Hematopoietic multipotent progenitor cell (in vitro differentiated cells): ENCODE results near the gene COBL. TPM values are rescaled to one million over a fixed set of nuclear protein-coding genes. Genes with fewer than 3 reads are reported as not detected.

Experiments
- DNase-seq, 3 donors: peaks; one replicate each; pipeline ENCODE4 v3.0.0-alpha.2; 2011 to 2015; ENCODE audit warnings: low read depth in 2 of 3, low spot score in 2 of 3
- total RNA-seq: library from RNA; depleted of rRNA; stranded (reverse); fragments of >200 nt; gene quantifications from one replicate; pipeline ENCODE4 v1.2.3, GENCODE V29; 2012

The COBL gene
- total RNA-seq, 1 donor: 0.27 TPM

GRCh38 chr7:51160411-51160810 is 156.2 kb downstream of the COBL start:
- DNase-seq: no peak

- no peak for DNase-seq
These were observed 157.7 kb downstream of the COBL start for GRCh38 chr7:51158742-51159445.

DNA sequence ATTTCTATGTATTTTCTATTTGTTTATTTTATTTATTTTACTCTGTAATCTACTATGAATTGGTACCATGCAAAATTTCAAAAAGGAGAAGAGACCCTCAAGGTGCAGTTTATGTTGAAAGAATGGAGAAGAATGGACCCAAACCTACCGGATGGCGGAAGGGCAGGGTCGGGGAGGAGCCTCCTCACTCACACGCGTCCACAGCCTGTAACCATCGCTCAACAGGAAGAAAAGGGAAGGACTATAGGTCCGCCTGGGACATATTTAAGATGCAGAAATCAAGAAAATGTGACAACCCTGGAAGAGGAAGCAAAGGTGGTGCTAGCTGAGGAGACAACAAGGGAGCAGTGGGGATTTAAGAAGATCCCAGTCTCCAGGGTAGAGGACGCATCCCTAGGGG is 158.4 kb downstream of the COBL start:
- peak in 2 of 3 donors; percentile 20 to 53 for DNase-seq

GRCh38 chr7:51154201-51154600 is 162.4 kb downstream of the COBL start:
- no peak for DNase-seq

- DNase-seq: no peak
These were observed 163.9 kb downstream of the COBL start for GRCh38 chr7:51152706-51153200.

- DNase-seq: no peak
These were observed 165.2 kb downstream of the COBL start for GRCh38 chr7:51151455-51151854.

GRCh38 chr7:51150193-51150592 is 166.4 kb downstream of the COBL start:
- no peak for DNase-seq

GRCh38 chr7:51148216-51148615 is 168.4 kb downstream of the COBL start:
- DNase-seq: no peak

DNA sequence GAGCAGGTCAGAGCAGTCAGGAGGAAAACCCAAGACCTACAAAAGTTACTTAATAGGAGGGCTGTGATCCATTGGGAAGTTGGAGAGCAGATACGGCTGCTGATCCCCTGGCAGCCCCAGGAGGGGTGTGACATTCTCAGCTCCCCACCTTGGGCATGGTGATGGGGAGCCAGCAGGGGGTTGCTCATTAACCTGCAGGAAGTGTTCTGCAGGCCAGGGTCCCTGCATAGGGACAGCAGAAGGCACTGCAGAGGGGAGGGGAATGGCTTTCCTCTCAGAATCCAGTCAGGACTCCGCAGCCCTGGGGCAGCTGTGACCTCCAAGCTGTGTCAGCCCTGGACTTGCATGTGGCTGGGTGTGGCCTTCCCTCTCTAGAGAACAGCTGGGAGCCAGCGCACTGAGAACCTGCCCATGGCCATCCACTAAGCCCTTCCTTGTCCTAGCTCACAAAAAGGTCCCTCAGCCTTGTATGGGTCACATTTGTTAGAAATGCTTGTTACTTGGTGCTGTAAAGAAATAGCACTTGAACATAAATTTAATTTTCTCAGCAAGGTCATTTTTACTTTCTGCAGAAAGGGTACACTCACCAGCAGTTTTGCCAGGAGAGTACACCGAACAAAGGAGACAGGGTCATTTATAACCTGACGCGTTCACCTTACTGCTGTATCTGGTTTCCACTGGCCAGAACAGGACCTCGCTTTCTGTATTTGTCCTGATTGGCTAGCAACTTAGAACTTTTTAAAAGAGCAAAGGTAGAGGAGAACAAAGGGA is 169.6 kb downstream of the COBL start:
- DNase-seq: no peak

- no peak for DNase-seq
These were observed 172.4 kb downstream of the COBL start for GRCh38 chr7:51144178-51144577.

GRCh38 chr7:51142741-51143385 is 173.7 kb downstream of the COBL start:
- no peak for DNase-seq

GRCh38 chr7:51141451-51142003 is 175.1 kb downstream of the COBL start:
- DNase-seq: peak in 2 of 3 donors; percentile 54 to 73

GRCh38 chr7:51140199-51141164 is 176.1 kb downstream of the COBL start:
- DNase-seq: no peak

DNA sequence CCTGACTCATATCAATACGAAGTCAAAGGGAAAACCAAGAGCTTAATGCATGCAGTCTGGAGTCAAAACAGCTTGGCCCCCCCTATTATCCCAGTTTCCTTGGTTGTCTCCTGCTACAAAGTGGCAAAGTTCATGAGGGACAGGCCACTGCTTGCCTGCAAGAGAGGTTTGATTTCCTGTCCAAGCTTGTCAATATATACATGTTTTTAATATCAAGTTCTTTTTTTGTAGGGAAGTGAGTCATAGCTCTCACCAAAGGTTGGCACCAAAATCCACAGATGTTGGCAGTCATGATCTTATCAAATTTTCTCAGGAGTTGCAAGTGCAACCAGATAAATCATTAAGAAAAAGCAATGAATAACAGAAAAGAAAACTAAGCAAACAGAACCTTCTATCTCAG is 176.8 kb downstream of the COBL start:
- DNase-seq: peak in 2 of 3 donors; percentile 77 to 92

DNA sequence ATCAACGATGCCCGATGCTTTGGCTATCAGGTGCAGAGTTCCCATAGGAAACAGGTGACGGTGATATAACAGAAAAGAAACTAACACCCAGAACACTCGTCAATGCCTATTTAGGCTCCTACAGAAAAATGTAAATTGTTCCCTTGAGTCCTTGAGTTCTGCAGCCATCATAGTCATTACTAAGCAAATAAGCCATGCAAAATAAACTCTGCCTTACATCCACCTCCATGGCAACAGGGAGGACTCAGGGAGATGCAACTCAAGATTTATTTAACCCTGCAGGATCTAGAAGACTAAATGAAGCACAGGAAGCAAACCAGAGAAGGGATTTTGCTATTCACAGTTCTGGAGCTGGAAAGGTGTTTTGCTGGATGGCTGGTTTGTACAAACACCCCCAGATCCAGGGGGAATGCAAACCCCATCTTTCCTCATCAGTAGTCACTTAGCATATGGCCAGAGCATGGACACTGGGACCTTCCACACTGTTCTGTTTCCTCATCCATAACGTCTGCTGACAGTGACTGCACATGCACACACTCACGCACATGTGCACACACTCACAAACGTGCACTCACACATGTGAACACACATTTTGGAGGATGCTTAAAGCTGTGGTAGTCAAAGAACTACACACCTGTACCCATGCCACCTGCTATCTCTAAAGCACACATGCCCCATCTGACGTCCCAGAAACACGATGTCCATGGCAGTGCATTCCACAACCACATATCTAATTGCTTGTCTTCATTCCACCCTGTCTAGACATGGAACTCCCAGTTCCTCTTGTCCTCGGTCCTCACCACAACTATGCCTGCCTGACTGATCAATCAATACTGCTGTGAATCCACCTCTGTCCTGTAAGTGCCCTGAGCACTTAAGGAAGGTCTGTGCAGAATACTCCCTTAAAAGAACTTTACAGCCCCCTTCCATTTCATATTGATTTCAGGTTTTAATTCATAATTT is 178.2 kb downstream of the COBL start:
- DNase-seq: no peak

DNA sequence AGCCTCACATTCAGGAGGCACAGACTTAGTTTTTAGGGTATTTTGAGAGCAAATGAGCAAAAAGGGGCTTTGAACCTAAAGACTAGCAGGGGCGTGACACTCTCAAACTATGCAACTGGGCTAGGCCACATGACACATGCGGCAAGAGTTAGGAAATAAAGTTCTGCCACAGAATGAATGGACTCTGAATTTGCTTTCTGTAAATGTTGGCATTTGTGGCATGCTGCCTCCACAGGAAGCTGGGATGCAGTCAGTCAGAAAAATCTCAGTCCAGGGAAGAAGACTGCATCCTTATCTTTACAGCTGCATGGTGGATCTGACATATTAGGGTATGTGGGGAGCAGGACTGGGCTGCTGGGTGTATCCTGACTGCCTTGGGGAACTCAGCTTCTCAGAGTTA is 181.0 kb downstream of the COBL start:
- no peak for DNase-seq

DNA sequence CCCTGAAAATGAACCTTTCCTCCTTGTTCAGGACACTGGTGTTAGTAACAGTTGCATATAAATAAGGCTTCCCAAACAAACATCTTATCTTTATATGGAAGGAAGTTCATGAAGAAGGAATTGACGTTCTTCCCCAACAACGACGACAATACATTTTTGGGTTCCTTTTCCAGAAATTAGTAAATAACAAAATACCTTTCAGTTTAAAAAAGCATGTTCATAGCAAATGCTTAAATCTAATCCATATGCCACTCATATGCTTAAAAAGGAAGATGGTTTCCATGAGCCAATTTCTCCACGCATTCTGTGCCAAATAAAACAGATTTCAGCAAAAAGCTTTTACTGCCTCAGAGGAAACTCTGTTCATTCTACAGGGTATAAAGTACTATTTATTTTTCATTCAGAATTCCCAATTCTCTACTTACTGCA is 182.6 kb downstream of the COBL start:
- no peak for DNase-seq

DNA sequence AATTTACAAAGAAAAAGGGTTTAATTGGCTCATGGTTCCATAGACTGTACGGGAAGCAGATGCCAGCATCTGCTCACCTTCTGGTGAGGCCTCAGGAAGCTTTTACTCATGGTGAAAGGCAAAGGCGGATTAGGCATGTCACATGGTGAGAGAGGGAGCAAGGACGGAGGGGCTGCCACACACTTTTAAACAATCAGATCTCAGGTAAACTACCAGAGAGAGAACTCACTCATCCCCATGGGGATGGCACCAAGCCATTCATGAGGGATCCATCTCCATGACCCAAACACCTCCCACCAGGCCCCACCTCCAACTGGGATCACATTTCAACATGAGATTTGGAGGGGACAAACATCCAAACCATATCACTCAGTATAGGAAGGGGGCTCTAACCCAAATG is 183.9 kb downstream of the COBL start:
- no peak for DNase-seq
